Smooth muscle cell (in vitro differentiated cells): ENCODE results near the gene MACROD2. TPM values are rescaled to one million over a fixed set of nuclear protein-coding genes. Genes with fewer than 3 reads are reported as not detected.
"Not testable (repeated sequence)": the region's sequence is repeated elsewhere in the genome, so short reads cannot be mapped to it uniquely, and the experiment has no call there.

Source experiments
- DNase-seq: peaks from one replicate; lab custom pipeline; 2025; ENCODE audit not compliant: unreplicated experiment; lab: John Stamatoyannopoulos, UW
- H2AFZ ChIP-seq: fragments of 200-600 bp; sonication (generic); 2 replicates; pipeline ENCODE4 v1.6.0; 2016; ENCODE audit warnings: antibody characterized with exemption, low read depth, mild to moderate bottlenecking
- H3F3A ChIP-seq: fragments of 200-600 bp; sonication (generic); 2 replicates; pipeline ENCODE4 v1.6.0; 2017; ENCODE audit warnings: antibody characterized with exemption, low read depth
- H3K27ac ChIP-seq: fragments of 200-600 bp; sonication (generic); 2 replicates; pipeline ENCODE4 v1.5.1; 2016; ENCODE audit warnings: low read depth, mild to moderate bottlenecking
- H3K27me3 ChIP-seq: fragments of 200-600 bp; sonication (generic); 2 replicates; pipeline ENCODE4 v1.6.1; 2016; ENCODE audit warnings: low read depth, mild to moderate bottlenecking
- H3K36me3 ChIP-seq: fragments of 200-600 bp; sonication (generic); 2 replicates; pipeline ENCODE4 v1.5.1; 2016; ENCODE audit warnings: low read depth
- H3K4me1 ChIP-seq: fragments of 200-600 bp; sonication (generic); 2 replicates; pipeline ENCODE4 v1.5.1; 2016; ENCODE audit warnings: low read depth
- H3K4me2 ChIP-seq: fragments of 200-600 bp; sonication (generic); 2 replicates; pipeline ENCODE4 v1.6.0; 2016; ENCODE audit warnings: mild to moderate bottlenecking
- H3K4me3 ChIP-seq: fragments of 200-600 bp; sonication (generic); 2 replicates; pipeline ENCODE4 v1.5.1; 2016; ENCODE audit warnings: mild to moderate bottlenecking
- H3K79me2 ChIP-seq: fragments of 200-600 bp; sonication (generic); 2 replicates; pipeline ENCODE4 v1.6.0; 2016; ENCODE audit warnings: low read depth, mild to moderate bottlenecking
- H3K9ac ChIP-seq: fragments of 200-600 bp; sonication (generic); 2 replicates; pipeline ENCODE4 v1.6.0; 2016; ENCODE audit warnings: low read depth
- H3K9me3 ChIP-seq: fragments of 200-600 bp; sonication (generic); replicated peaks from 2 replicates; pipeline ENCODE4 v1.5.1; 2016; ENCODE audit warnings: low read depth
- H4K20me1 ChIP-seq: fragments of 200-600 bp; sonication (generic); 2 replicates; pipeline ENCODE4 v1.6.0; 2016; ENCODE audit warnings: low read depth
- WGBS: methylation state at CpG from one replicate; pipeline ENCODE4 v1.1.7; 2016; ENCODE audit warnings: low lambda C conversion rate; 5-methylcytosine and 5-hydroxymethylcytosine counted together
- polyA plus RNA-seq: library from polyadenylated mRNA; unstranded; fragments of >200 nt; fragmentation: Nextera tagmentation; extraction: Ambion mirVana; gene quantifications from 2 replicates; pipeline ENCODE4 v1.2.1, GENCODE V29; 2016
- total RNA-seq: library from RNA; depleted of rRNA; stranded (reverse); fragments of >200 nt; gene quantifications from 2 replicates; pipeline ENCODE4 v1.2.3, GENCODE V29; 2014
- TF ChIP-seq, protein P1 (sequence below): fragments of 200-600 bp; sonication (generic); IDR thresholded peaks from 2 replicates; pipeline ENCODE4 v1.5.1; 2017; ENCODE audit warnings: borderline replicate concordance, mild to moderate bottlenecking, antibody characterized with exemption; ENCODE audit not compliant: insufficient read depth, poor library complexity, severe bottlenecking

Gene MACROD2
- total and polyA plus RNA-seq, 2 experiments from 2014 or later = 0.04 to 0.32 TPM

DNA sequence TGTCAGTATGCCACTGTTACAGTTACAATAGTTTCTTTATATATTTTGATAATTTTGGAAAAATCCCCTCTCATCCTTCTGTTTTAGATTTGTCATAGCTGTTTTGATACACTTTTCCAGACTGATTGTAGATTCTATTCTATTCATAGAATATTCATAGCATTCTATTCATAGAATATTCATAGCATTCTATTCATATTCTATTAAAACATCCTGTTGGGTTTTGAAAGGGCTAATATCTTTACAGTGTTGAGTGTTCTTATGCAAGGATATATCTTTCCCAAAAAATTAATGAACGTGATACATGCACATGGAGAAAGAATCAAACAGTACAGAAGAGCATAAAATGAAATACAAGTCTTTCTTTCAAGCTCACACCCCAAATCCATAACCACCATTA lies 38.0 kb downstream of the MACROD2 start:
- H3K27ac ChIP-seq = no peak overlapping the region
- H2AFZ ChIP-seq = no peak overlapping the region
- no peak overlapping the region for H3K9ac ChIP-seq
- H3K4me3 ChIP-seq = no peak overlapping the region
- no peaks in the 10 kb centered on the region for H3F3A ChIP-seq
- DNase-seq = no peak
- 74% methylated on average over 1 of the region's 1 CpG for WGBS
- no peak overlapping the region for H3K4me2 ChIP-seq
- H3K79me2 ChIP-seq = no peaks in the 10 kb centered on the region
- H3K27me3 ChIP-seq = no peaks in the 10 kb centered on the region
- H3K4me1 ChIP-seq = no peaks in the 10 kb centered on the region
- no peaks in the 10 kb centered on the region for H3K36me3 ChIP-seq
- TF ChIP-seq, protein P1, sequence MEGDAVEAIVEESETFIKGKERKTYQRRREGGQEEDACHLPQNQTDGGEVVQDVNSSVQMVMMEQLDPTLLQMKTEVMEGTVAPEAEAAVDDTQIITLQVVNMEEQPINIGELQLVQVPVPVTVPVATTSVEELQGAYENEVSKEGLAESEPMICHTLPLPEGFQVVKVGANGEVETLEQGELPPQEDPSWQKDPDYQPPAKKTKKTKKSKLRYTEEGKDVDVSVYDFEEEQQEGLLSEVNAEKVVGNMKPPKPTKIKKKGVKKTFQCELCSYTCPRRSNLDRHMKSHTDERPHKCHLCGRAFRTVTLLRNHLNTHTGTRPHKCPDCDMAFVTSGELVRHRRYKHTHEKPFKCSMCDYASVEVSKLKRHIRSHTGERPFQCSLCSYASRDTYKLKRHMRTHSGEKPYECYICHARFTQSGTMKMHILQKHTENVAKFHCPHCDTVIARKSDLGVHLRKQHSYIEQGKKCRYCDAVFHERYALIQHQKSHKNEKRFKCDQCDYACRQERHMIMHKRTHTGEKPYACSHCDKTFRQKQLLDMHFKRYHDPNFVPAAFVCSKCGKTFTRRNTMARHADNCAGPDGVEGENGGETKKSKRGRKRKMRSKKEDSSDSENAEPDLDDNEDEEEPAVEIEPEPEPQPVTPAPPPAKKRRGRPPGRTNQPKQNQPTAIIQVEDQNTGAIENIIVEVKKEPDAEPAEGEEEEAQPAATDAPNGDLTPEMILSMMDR = no peak
- no peaks in the 10 kb centered on the region for H4K20me1 ChIP-seq
- H3K9me3 ChIP-seq = no peaks in the 10 kb centered on the region

DNA sequence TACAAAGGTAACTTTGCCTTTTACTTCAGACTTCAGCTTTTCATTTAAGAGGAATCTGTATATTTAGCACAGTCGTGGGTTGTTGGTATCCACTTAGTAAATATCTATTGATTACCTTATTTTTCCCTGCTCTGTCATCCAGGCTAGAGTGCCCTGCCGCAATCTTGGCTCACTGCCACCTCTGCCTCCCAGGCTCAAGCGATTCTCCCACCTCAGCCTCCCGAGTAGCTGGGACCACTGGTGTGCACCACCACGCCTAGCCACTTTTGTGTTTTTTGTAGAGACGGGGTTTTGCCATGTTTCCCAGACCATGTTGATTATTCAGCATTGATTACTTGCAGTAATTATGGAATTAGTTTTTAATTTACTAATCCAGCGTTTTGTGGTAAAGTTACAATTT lies 41.3 kb downstream of the MACROD2 start:
- DNase-seq = no peak
- Histone ChIP-seq H3F3A (no peaks in the 10 kb centered on the region), H3K27me3 (no peaks in the 10 kb centered on the region), H3K4me3 (no peak overlapping the region), H4K20me1 (no peaks in the 10 kb centered on the region), H3K4me2 (no peak overlapping the region), H3K79me2 (no peaks in the 10 kb centered on the region), H3K4me1 (no peaks in the 10 kb centered on the region), H3K27ac (no peak overlapping the region), H3K9ac (no peak overlapping the region), H3K36me3 (no peaks in the 10 kb centered on the region), H2AFZ (no peak overlapping the region), H3K9me3 (no peaks in the 10 kb centered on the region)
- WGBS = 95% methylated on average over 7 of the region's 7 CpGs
- TF ChIP-seq, protein P1 = no peak

DNA sequence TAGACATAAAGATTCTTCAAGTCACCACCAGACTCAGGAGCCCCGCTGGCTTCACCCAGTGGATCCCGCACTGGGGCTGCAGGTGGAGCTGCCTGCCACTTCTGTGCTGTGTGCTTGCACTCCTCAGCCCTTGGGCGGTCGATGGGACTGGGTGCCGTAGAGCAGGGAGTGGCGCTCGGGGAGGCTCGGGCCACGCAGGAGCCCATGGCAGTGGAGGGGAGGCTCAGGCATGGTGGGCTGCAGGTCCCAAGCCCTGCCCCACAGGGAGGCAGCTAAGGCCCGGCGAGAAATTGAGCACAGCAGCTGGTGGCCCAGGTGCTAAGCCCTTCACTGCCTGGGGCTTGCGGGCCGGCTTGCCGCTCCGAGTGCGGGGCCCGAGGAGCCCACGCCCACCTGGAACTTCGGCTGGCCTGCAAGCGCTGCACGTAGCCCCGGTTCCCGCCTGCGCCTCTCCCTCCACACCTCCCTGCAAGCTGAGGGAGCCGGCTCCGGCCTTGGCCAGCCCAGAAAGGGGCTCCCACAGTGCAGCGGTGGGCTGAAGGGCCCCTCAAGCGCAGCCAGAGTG lies 49.5 kb downstream of the MACROD2 start:
- 95% methylated on average over 23 of the region's 28 CpGs for WGBS
- H3K9me3 ChIP-seq, H3K36me3 ChIP-seq, H3K4me2 ChIP-seq, H3K4me1 ChIP-seq, H3K9ac ChIP-seq, H3F3A ChIP-seq, H3K27ac ChIP-seq, H3K79me2 ChIP-seq, H3K4me3 ChIP-seq, H2AFZ ChIP-seq, H4K20me1 ChIP-seq, H3K27me3 ChIP-seq, DNase-seq: not testable (repeated sequence)

DNA sequence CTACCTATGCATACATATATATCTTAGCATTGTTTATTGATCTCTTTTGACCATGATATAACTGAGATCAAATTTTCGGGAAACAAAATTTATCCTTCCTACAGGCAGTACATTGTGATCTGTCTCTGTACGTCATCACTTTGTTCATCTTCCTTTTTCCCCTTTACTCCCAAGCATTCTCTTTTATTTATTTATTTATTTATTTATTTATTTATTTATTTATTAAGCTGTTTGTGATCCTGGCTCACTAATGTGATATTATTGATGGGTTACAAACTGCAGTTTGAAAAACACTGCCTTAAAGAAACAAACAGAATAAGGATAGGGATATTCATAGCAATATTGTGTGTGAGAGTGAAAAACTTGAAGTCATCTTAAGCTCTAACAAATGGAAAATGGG lies 51.2 kb downstream of the MACROD2 start:
- Histone ChIP-seq H3K36me3 (no peaks in the 10 kb centered on the region), H3K4me3 (no peak overlapping the region), H3K9ac (no peak overlapping the region), H3K4me2 (no peak overlapping the region), H3K79me2 (no peaks in the 10 kb centered on the region), H3K27me3 (no peaks in the 10 kb centered on the region), H4K20me1 (no peaks in the 10 kb centered on the region), H3K4me1 (no peaks in the 10 kb centered on the region), H3F3A (no peaks in the 10 kb centered on the region), H3K27ac (no peak overlapping the region), H3K9me3 (no peaks in the 10 kb centered on the region), H2AFZ (no peak overlapping the region)
- 93% methylated on average over 2 of the region's 2 CpGs for WGBS
- TF ChIP-seq, protein P1 = no peak
- no peak for DNase-seq
